HK-2 (cell line): ENCODE measurements around the gene ATF4.

Source experiments
- DNase-seq: peaks from one replicate; pipeline ENCODE4 v3.0.0-alpha.2; 2018; ENCODE audit not compliant: unreplicated experiment

Gene ATF4

GRCh38 chr22:39520226-39521105 lies at the start of gene ATF4:
ATF4 (plus strand) TSS chr22:39520562; CDS start chr22:39521446, 884 bp downstream.
- peak; percentile 86 for DNase-seq

- DNase-seq = peak; percentile 80
These were observed 48.8 kb upstream of the ATF4 start for GRCh38 chr22:39471381-39472141.

- no peak for DNase-seq
These were observed 47.5 kb upstream of the ATF4 start for GRCh38 chr22:39472570-39473556.

GRCh38 chr22:39473851-39474250 lies 46.5 kb upstream of the ATF4 start:
- no peak for DNase-seq

GRCh38 chr22:39474351-39475111 lies 45.8 kb upstream of the ATF4 start:
- no peak for DNase-seq

GRCh38 chr22:39475337-39475736 lies 45.0 kb upstream of the ATF4 start:
- no peak for DNase-seq

GRCh38 chr22:39475902-39476301 lies 44.5 kb upstream of the ATF4 start:
- no peak for DNase-seq

GRCh38 chr22:39476664-39477063 lies 43.7 kb upstream of the ATF4 start:
- DNase-seq = no peak

GRCh38 chr22:39477542-39477941 lies 42.8 kb upstream of the ATF4 start:
- DNase-seq = no peak

GRCh38 chr22:39478441-39478850 lies 41.9 kb upstream of the ATF4 start:
- peak; percentile 54 for DNase-seq

GRCh38 chr22:39479254-39479653 lies 41.1 kb upstream of the ATF4 start:
- no peak for DNase-seq

- DNase-seq = no peak
These were observed 39.8 kb upstream of the ATF4 start for GRCh38 chr22:39480557-39480956.

GRCh38 chr22:39481054-39481453 lies 39.3 kb upstream of the ATF4 start:
- no peak for DNase-seq

GRCh38 chr22:39481595-39481994 lies 38.8 kb upstream of the ATF4 start:
- no peak for DNase-seq

- DNase-seq = no peak
These were observed 37.6 kb upstream of the ATF4 start for GRCh38 chr22:39482768-39483167.

GRCh38 chr22:39486951-39487825 lies 33.2 kb upstream of the ATF4 start:
- DNase-seq = no peak

GRCh38 chr22:39487826-39488520 lies 32.4 kb upstream of the ATF4 start:
- no peak for DNase-seq

- no peak for DNase-seq
These were observed 31.7 kb upstream of the ATF4 start for GRCh38 chr22:39488563-39489083.
